ENCODE results near the gene CELA1. TPM values are rescaled to one million over a fixed set of nuclear protein-coding genes. Genes with fewer than 3 reads are reported as not detected.
A peak's percentile ranks its signal among the peaks of the same experiment; 100 is the strongest.
"Not testable (repeated sequence)": the region's sequence is repeated elsewhere in the genome, so short reads cannot be mapped to it uniquely, and the experiment has no call there.

CELA1 gene
- total RNA-seq, 3 donors from 2014 or later (not counting 1 experiment from before 2014, with no cell fraction given): 0.53 to 0.66 TPM; not detected in 1

GRCh38 chr12:51295651-51296050 is 50.8 kb downstream of the CELA1 start:
- Mint-ChIP-seq H3K36me3 (no peaks in the 10 kb centered on the region), H3K27ac (peak overlapping the region in 1 of 2 donors; percentile 35), H3K4me1 (peaks cover 0 to 17% of the 10 kb centered on the region in 2 donors), H3K9me3 (no peaks in the 10 kb centered on the region), H3K27me3 (ENCODE audit: low read depth in 2 of 2) (no peaks in the 10 kb centered on the region), H3K4me3 (no peak overlapping the region)
- H3K9me3 ChIP-seq (ENCODE audit: control insufficient read depth, insufficient read depth, low read length): no peaks in the 10 kb centered on the region
- no peak for DNase-seq
- TF ChIP-seq CTCF (IDR thresholded peaks at IDR 0.05): no peak
- H3K4me3 ChIP-seq (ENCODE audit: low read length): no peak overlapping the region
- no peaks in the 10 kb centered on the region for H3K27me3 ChIP-seq (ENCODE audit: control insufficient read depth, insufficient read depth, low read length)
- peaks cover 85% of the 10 kb centered on the region for H3K36me3 ChIP-seq (ENCODE audit: control insufficient read depth, insufficient read depth, low read length)
- no peak for ATAC-seq
- intact Hi-C loops (cut with micrococcal nuclease): no loop called here
- no peak overlapping the region for H3K27ac ChIP-seq (ENCODE audit: low read length)
- H3K4me1 ChIP-seq (ENCODE audit: control insufficient read depth, insufficient read depth, low read length): peaks cover 10% of the 10 kb centered on the region
- 93% methylated on average over 4 of the region's 5 CpGs for WGBS (ENCODE audit: insufficient coverage)

GRCh38 chr12:51294097-51294496 is 52.4 kb downstream of the CELA1 start:
- H3K4me3 ChIP-seq (ENCODE audit: low read length); DNase-seq; intact Hi-C loops (cut with micrococcal nuclease); H3K36me3 Mint-ChIP-seq; H3K27me3 ChIP-seq (ENCODE audit: control insufficient read depth, insufficient read depth, low read length); H3K4me3 Mint-ChIP-seq; ATAC-seq; H3K27me3 Mint-ChIP-seq (ENCODE audit: low read depth in 2 of 2); H3K27ac ChIP-seq (ENCODE audit: low read length); H3K9me3 ChIP-seq (ENCODE audit: control insufficient read depth, insufficient read depth, low read length); H3K9me3 Mint-ChIP-seq: not testable (repeated sequence)
- peaks cover 83% of the 10 kb centered on the region for H3K36me3 ChIP-seq (ENCODE audit: control insufficient read depth, insufficient read depth, low read length)
- WGBS (ENCODE audit: insufficient coverage): 97% methylated on average over 10 of the region's 10 CpGs
- Mint-ChIP-seq H3K4me1 (peaks cover 0 to 13% of the 10 kb centered on the region in 2 donors), H3K27ac (peak overlapping the region; percentile 15 to 52)
- peaks cover 10% of the 10 kb centered on the region for H3K4me1 ChIP-seq (ENCODE audit: control insufficient read depth, insufficient read depth, low read length)

- DNase-seq (no peak), ATAC-seq (no peak)
- Histone ChIP-seq H3K9me3 (ENCODE audit: control insufficient read depth, insufficient read depth, low read length) (no peaks in the 10 kb centered on the region), H3K36me3 (ENCODE audit: control insufficient read depth, insufficient read depth, low read length) (peaks cover 83% of the 10 kb centered on the region), H3K4me3 (ENCODE audit: low read length) (no peak overlapping the region), H3K27ac (ENCODE audit: low read length) (no peak overlapping the region), H3K27me3 (ENCODE audit: control insufficient read depth, insufficient read depth, low read length) (no peaks in the 10 kb centered on the region), H3K4me1 (ENCODE audit: control insufficient read depth, insufficient read depth, low read length) (peaks cover 10% of the 10 kb centered on the region)
- Mint-ChIP-seq H3K27ac (peak overlapping the region; percentile 15 to 52), H3K4me3 (no peak overlapping the region), H3K9me3 (no peaks in the 10 kb centered on the region), H3K4me1 (peaks cover 0 to 13% of the 10 kb centered on the region in 2 donors), H3K36me3 (no peaks in the 10 kb centered on the region), H3K27me3 (ENCODE audit: low read depth in 2 of 2) (no peaks in the 10 kb centered on the region)
- intact Hi-C loops (cut with micrococcal nuclease): no loop called here
- no peak for TF ChIP-seq CTCF (IDR thresholded peaks at IDR 0.05)
Measured at GRCh38 chr12:51293696-51294095, 52.8 kb downstream of the CELA1 start.

GRCh38 chr12:51291603-51292513 is 54.6 kb downstream of the CELA1 start:
- H3K36me3 ChIP-seq (ENCODE audit: control insufficient read depth, insufficient read depth, low read length): peaks cover 81% of the 10 kb centered on the region
- peaks cover 10% of the 10 kb centered on the region for H3K4me1 ChIP-seq (ENCODE audit: control insufficient read depth, insufficient read depth, low read length)
- ATAC-seq; H3K27me3 Mint-ChIP-seq (ENCODE audit: low read depth in 2 of 2); H3K27me3 ChIP-seq (ENCODE audit: control insufficient read depth, insufficient read depth, low read length); H3K4me3 ChIP-seq (ENCODE audit: low read length); DNase-seq; H3K27ac ChIP-seq (ENCODE audit: low read length); H3K4me3 Mint-ChIP-seq; H3K9me3 Mint-ChIP-seq; H3K9me3 ChIP-seq (ENCODE audit: control insufficient read depth, insufficient read depth, low read length); intact Hi-C loops (cut with micrococcal nuclease); H3K36me3 Mint-ChIP-seq: not testable (repeated sequence)
- Mint-ChIP-seq H3K27ac (peak overlapping the region; percentile 60 to 74), H3K4me1 (peaks cover 0 to 13% of the 10 kb centered on the region in 2 donors)
- 84% methylated on average over 9 of the region's 9 CpGs for WGBS (ENCODE audit: insufficient coverage)
